Measurements from ENCODE around the gene HSPB9.

The HSPB9 gene

GRCh38 chr17:42107597-42108576 lies 14.7 kb upstream of the HSPB9 start:
- TF ChIP-seq EZH2phosphoT487 (conservative IDR thresholded peaks at IDR 0.05; ENCODE audit: low read length) (no peak), CTCF (IDR thresholded peaks at IDR 0.05; ENCODE audit: insufficient read depth, low read length, poor library complexity, severe bottlenecking) (no peak)
- H3K9ac ChIP-seq (ENCODE audit: low read length), result no peak overlapping the region
- H3K79me2 ChIP-seq (ENCODE audit: insufficient read depth, low read length), result no peaks in the 10 kb centered on the region
- H4K20me1 ChIP-seq (ENCODE audit: low read depth, low read length), result no peaks in the 10 kb centered on the region
- H2AFZ ChIP-seq (ENCODE audit: low read depth, low read length, severe bottlenecking), result no peak overlapping the region
- H3K4me3 ChIP-seq (ENCODE audit: insufficient read depth, low read length, poor library complexity, severe bottlenecking), result no peak overlapping the region
- H3F3A ChIP-seq (ENCODE audit: insufficient read depth), result no peaks in the 10 kb centered on the region
- no peaks in the 10 kb centered on the region for H3K36me3 ChIP-seq (ENCODE audit: low read length)
- H3K4me2 ChIP-seq (ENCODE audit: low read depth, low read length, poor library complexity, severe bottlenecking), result peak overlapping the region; percentile 39
- no peaks in the 10 kb centered on the region for H3K27me3 ChIP-seq (ENCODE audit: low read length)
- H3K9me2 ChIP-seq (replicated peaks; ENCODE audit: insufficient read depth, low read length), result no peaks in the 10 kb centered on the region
- H3K27ac ChIP-seq (ENCODE audit: low read depth, low read length), result no peak overlapping the region
- no peaks in the 10 kb centered on the region for H3K9me3 ChIP-seq (ENCODE audit: insufficient read depth, low read length)

GRCh38 chr17:42109086-42109485 lies 13.5 kb upstream of the HSPB9 start:
- no peaks in the 10 kb centered on the region for H3K27me3 ChIP-seq (ENCODE audit: low read length)
- no peak for TF ChIP-seq CTCF (IDR thresholded peaks at IDR 0.05; ENCODE audit: insufficient read depth, low read length, poor library complexity, severe bottlenecking)
- no peak for TF ChIP-seq EZH2phosphoT487 (conservative IDR thresholded peaks at IDR 0.05; ENCODE audit: low read length)
- no peaks in the 10 kb centered on the region for H3K79me2 ChIP-seq (ENCODE audit: insufficient read depth, low read length)
- H3F3A ChIP-seq (ENCODE audit: insufficient read depth), result no peaks in the 10 kb centered on the region
- no peak overlapping the region for H3K4me3 ChIP-seq (ENCODE audit: insufficient read depth, low read length, poor library complexity, severe bottlenecking)
- no peaks in the 10 kb centered on the region for H4K20me1 ChIP-seq (ENCODE audit: low read depth, low read length)
- H3K9me3 ChIP-seq (ENCODE audit: insufficient read depth, low read length), result no peaks in the 10 kb centered on the region
- no peak overlapping the region for H3K27ac ChIP-seq (ENCODE audit: low read depth, low read length)
- H3K9ac ChIP-seq (ENCODE audit: low read length), result no peak overlapping the region
- no peak overlapping the region for H2AFZ ChIP-seq (ENCODE audit: low read depth, low read length, severe bottlenecking)
- H3K9me2 ChIP-seq (replicated peaks; ENCODE audit: insufficient read depth, low read length), result no peaks in the 10 kb centered on the region
- H3K36me3 ChIP-seq (ENCODE audit: low read length), result no peaks in the 10 kb centered on the region
- no peak overlapping the region for H3K4me2 ChIP-seq (ENCODE audit: low read depth, low read length, poor library complexity, severe bottlenecking)

GRCh38 chr17:42110301-42111264 lies 12.0 kb upstream of the HSPB9 start:
- H3K9ac ChIP-seq (ENCODE audit: low read length), result no peak overlapping the region
- no peaks in the 10 kb centered on the region for H3K27me3 ChIP-seq (ENCODE audit: low read length)
- TF ChIP-seq CTCF (IDR thresholded peaks at IDR 0.05; ENCODE audit: insufficient read depth, low read length, poor library complexity, severe bottlenecking), result no peak
- no peak for TF ChIP-seq EZH2phosphoT487 (conservative IDR thresholded peaks at IDR 0.05; ENCODE audit: low read length)
- H3K4me2 ChIP-seq (ENCODE audit: low read depth, low read length, poor library complexity, severe bottlenecking), result no peak overlapping the region
- peaks cover 2% of the 10 kb centered on the region; the same call in 1 of the 2 replicates for H3F3A ChIP-seq (ENCODE audit: insufficient read depth)
- H2AFZ ChIP-seq (ENCODE audit: low read depth, low read length, severe bottlenecking), result no peak overlapping the region
- no peaks in the 10 kb centered on the region for H3K9me2 ChIP-seq (replicated peaks; ENCODE audit: insufficient read depth, low read length)
- no peaks in the 10 kb centered on the region for H3K79me2 ChIP-seq (ENCODE audit: insufficient read depth, low read length)
- no peaks in the 10 kb centered on the region for H3K9me3 ChIP-seq (ENCODE audit: insufficient read depth, low read length)
- no peak overlapping the region for H3K27ac ChIP-seq (ENCODE audit: low read depth, low read length)
- no peak overlapping the region for H3K4me3 ChIP-seq (ENCODE audit: insufficient read depth, low read length, poor library complexity, severe bottlenecking)
- no peaks in the 10 kb centered on the region for H4K20me1 ChIP-seq (ENCODE audit: low read depth, low read length)
- no peaks in the 10 kb centered on the region for H3K36me3 ChIP-seq (ENCODE audit: low read length)

Measured in SU-DHL-6 (cell line).